Stimulated activated CD8-positive, alpha-beta memory T cell treated with anti-CD3 and anti-CD28 coated beads, Interleukin-15, amount 100 ng/mL, for 24 hours (primary cell): ENCODE measurements around the gene ZNF148.

ENCODE experiments used
- DNase-seq: peaks from one replicate; pipeline ENCODE4 v3.0.0-alpha.2; 2020; ENCODE audit warnings: low read depth

Gene ZNF148

DNA sequence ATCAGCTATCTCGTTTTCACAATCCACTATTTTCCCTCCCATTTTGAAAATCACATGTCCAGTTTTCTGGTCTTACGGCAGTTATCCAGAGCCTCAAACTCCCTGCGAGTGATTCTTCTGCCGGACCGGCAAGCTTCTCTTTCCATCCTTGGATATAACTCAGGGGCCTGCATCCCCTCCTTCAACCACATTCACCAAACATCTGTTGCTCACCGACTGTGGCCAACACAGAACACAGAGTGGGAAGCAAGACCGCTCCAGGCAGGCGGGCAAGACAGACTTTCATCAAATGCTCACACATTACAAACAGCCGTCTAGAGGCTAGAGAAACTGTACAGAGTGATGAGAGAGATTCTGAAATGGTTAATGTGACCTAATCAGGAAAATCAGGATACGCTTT is 154.9 kb downstream of the ZNF148 start:
- DNase-seq, result no peak

DNA sequence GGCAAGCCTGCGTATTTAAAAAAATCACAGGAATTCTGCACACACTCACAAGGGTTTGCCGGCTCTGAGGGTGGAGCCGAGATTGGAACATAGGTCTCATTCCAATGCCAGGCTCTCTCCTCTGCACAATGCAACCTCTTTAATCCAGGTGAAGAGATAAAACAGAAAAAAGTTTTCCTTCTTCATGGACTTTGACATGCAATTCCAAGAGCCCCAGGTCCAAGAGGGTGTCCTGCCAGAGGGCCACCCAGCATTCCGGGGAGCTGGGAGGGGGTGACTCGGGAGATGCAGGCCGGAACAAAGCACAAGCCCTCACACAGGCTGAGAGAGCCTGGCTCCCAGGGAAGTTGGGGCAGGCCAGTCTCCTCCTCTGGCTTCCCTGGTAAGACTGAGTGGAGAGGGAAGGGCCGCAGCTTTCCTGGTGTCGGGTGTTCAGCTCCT is 155.8 kb downstream of the ZNF148 start:
- DNase-seq, result no peak

DNA sequence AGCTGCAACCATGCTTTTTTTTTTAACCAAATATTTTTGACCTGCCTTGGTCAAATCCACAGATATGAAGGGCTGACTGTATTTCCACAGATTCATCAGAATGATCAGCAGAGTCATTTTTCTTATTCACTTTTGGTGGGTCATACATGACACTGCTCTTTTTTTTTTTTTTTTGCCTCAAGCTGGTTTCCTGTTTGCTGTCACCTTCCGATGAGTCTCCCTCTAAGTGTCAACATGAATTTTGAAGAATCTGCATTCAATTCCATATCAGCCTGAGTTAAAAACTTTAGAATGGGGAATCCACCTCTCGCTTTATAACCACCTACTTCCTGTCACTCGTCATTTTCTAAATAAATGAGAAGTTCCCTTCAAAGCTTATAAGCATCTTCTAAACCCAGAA is 160.4 kb downstream of the ZNF148 start:
- DNase-seq, result no peak

DNA sequence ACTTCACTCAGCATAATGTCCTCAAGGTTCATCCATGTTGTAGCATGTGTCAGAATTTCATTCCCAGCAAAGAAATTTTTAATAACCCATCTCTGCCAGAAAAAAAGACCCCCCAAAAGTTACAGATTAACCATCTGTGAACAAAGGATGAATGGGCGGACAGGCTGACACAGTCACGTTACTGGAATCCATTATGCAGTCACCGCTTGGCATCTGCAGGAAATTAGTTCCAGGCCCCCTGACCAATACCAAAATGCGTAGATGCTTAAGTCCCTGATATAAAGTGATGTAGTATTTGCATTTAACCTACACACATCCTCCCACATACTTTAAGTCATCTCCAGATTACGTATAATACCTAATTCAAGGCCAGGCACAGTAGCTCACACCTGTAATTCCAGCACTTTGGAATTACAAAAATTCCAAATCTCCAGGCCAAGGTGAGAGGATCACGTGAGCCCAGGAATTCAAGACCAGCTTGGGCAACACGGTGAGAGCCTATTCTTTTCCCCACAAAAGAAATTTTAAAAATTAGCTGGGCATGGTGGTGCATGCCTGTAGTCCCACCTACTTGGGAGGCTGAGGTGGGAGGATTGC is 161.1 kb downstream of the ZNF148 start:
- no peak for DNase-seq

DNA sequence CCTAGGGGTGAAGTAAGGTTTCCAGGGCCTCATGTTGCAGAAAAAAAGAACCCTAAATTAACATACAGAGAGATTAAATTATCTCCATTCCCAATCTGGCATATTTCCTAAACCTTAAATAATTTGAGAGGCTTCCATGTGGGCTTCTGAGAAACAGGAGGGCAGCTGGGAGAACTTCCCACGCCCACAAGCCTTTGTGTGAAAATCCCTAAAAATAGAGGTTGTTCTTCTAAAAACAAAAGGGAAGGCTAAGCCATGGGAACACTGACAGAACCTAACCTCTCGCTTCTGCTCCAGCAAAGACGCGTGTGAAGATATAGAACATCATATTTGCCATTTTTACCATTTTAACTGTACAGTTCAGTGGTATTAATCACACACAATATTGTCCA is 161.8 kb downstream of the ZNF148 start:
- DNase-seq, result no peak

DNA sequence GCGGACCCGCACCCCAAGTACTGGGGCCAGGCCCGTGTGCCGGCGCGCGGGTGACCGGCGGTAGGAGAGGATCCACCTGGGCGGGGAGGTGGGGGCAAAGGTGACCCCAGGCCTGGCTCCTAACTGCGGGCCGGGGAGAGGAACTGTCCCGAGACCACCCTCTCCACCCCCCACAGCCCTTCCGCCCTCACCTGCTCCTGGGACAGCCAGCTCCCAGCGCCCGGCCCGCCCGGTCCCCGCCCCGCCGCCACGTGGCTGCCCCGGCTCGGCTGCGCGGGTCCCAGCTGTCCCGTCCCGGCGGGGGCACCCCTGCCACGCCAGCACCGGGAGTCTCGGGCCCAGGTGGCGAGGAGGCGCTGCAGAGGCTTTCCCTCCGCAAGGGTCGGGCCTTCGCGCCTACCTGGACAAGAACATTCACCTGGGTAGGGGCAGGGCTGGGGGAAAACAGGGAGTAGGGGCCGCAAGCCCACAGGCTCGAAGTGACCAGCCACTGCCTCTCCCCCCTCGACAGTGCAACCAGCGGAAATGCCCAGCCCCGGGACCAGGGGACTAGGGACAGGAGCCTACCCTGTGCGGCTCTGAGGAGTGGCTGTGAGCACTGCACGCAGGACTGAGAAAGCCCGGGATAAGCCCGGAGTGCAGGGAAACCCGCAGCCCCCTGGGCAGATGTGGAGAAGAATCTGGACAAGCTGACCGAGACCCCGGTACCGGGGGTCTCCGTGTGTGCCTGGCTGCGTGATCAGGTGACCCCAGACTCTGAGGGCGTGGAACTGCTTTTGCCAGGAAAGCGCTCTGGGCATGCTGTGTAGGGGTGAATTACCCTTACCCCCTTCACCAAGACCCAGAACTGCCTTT is 162.4 kb downstream of the ZNF148 start, which contains the start of gene SLC12A8:
Gene SLC12A8 (minus strand): TSS at position 240 of the 855 bp plus-strand sequence. CDS start 1,399 bp downstream, outside the sequence.
- no peak for DNase-seq

DNA sequence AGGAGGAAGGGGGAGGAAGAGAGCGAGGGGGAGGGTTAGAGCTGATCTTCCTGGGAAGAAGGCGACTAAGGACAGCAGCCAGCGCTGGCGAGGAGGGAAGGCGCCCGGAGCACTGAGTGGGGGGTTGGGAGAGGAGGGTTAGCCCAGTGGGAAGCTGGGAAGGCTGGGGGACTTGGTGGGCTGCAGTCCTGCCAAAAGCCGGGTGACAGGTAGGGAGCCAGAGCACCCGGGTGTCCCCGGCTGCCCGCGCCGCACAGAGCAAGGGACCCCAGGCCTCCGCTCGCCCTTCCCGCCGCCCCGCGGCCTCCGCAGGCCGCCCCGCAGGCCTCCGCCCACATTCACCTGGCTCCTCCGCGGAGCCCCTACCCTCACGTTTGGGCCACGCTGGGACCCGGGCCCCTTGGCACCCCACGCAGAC is 163.0 kb downstream of the ZNF148 start:
- no peak for DNase-seq

DNA sequence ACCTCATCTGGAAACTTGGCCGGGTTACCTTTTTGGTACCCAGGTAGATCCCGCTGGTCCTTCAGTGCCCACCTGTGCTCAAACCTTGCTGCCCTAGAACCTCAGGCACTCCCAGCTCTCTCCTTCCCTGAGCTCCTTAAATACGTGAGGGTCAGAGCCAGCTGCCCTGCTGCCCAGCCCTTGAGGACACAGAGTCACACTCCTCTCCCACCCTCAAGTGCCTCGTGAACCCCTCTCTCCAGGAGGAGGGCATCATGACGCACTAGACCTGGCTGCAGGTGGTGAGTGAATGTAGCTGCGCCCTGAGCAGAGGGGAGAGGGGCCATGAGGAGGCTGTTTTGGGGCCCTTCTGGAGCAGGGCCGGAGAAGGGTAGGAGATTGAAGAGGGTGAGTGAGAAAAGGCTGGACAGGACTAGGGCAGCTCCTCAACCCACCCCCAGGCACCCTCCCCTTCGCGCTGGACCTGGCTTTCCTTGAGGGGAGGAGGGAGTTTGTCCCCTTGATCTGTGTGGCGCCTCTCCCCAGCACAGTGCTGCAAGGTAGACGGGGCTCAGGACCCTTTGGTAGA is 163.5 kb downstream of the ZNF148 start:
- no peak for DNase-seq

DNA sequence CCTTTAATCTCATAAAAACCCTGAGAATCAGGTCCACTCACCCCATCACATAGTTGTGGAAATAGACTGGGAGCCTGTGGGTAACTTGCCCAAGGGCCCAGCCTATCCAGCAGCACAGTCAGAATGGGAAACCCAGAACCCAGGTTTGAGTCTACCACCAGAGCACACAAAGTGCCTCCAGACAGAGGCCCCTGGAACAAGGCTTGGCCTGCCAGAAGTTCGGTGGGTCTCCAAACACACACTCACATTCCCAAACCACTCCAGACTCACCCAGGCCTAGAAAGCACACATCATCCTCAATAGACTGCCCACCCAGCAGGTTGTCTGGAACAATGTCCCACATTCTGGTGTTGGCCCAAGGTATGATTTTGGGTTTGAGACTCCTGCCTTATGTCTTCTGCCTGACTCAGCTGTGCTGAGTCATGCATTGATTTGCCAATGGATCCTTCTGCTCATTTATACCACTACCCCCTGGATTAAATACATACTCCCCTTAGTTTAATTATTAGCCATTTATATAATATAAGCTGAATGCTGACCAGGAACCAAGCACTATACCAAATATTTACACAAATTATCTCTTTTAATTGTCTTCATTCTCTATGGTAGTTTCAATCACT is 167.1 kb downstream of the ZNF148 start:
- DNase-seq, result no peak

DNA sequence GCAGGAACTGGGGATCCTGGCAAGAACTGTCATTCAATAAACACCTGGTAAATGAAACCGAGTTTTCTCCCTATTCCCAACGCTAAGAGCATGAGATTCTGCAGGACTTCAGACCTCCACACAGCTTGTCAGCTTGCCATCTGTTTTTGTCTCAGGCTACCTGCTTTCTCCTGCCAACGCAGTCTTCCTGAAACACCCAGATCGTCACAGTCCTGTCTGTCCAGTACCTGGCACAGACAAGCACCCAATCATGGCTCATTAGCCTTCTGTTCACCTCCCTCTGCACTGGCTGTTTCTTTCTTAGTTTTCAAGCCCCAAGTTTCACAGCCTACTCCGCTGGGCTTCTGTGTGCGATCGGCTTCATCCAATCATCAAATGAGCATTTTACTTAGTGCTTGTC is 167.6 kb downstream of the ZNF148 start:
- DNase-seq, result no peak

DNA sequence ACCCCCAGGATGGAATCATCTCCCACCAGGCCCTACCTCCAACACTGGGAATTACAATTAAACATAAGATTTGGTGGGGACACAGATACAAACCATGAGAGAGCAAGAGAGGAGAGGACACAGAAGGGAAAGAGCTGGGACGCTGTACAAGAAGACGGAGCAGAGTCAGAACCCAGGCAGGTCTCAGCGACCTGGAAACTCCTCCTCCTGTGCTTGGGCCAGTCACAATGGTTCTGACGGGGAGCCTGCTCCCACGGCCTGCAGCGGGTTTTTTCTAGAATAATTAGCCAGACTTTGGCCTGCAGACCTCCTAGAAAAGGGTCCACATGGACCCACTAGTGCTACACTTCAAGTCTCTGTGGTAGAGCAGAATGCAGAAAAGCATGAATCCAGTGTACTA is 168.2 kb downstream of the ZNF148 start:
- no peak for DNase-seq

DNA sequence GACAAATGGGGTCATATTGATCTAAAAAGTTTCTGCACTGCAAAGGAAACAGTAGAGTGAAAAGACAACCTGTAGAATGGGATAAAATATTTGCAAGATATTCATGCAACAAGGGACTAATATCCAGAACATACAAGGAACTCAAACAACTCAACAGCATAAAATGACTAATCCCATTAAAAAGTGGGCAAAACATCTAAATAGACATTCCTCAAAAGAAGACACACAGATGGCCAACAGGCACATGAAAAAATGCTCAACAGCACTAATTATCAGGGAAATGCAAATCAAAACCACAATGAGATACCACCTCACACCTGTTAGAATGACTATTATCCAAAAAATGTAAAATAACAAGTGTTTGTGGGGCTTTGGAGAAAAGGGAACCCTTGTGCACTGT is 171.4 kb downstream of the ZNF148 start:
- no peak for DNase-seq

DNA sequence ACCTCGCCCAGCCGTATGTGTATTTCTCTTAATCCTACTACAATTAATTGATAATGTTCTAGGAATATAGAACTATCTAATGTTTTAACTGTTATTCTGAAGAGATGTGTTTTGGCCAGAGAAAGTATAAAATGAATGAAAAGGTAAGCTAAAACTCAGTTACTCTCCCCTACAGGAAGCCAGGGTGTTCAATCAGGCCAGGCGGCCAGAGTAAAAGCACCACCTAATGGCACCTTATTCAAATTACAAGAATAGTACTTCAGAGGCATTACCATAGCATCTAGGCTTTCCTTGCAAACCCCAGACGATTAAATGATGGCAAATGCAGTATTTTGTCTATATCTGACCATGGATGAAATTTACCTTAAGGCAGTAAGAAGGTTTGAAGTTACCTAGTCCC is 172.9 kb downstream of the ZNF148 start:
- no peak for DNase-seq

DNA sequence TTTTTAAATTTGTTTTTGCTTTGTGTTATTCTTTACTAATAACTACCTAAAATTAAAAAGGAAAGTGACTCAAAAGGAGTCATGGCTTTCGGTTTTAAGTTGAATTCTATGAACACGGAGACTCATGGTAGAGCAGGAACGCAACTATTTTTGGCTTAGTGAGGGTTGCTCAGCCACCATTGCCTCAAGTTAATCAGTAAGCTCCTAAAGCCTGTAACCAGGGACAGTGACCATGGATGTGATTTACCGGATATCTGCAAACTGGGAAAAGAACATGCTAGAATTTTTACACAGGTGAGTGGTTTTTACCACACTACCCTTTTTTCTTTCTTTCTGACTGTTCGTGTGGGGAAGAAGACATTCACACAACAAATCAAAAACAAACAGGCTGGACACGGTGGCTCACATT is 174.4 kb downstream of the ZNF148 start:
- DNase-seq, result no peak

DNA sequence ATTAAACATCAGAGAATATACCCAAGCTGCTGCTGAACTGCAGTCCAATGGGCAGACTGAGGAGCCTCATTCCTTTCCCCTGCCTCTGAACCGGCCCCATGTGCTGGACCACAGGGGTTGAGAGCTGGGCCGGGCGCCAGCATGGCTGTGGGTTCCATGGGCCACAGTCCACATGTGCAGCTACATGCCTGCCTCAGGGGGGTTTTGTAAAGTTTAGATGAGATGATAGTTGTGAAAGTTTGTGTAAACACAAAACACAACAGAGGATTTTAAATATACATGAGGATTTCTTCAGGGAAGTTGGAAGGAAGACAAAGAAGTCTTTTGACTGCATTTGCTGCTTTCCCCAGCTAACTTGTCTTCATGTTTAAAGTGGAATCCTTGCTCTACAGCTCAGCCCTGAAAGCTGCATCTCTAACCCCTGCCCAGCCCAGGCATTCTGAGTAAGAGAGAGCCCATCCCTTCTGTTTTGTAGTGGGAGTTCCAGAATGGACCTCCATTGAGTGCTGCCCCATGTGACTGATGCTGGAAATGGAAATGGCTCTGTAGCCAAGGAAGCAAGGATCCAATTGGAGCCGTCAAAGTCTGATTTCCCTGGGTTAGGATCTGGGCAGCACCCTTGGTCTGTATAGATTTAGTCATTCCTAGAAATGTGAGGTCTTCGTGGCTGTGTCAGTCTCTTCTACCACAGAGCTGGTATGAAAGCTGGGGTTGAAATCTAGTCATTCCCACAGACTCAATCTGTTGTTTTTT is 180.1 kb downstream of the ZNF148 start:
- no peak for DNase-seq

DNA sequence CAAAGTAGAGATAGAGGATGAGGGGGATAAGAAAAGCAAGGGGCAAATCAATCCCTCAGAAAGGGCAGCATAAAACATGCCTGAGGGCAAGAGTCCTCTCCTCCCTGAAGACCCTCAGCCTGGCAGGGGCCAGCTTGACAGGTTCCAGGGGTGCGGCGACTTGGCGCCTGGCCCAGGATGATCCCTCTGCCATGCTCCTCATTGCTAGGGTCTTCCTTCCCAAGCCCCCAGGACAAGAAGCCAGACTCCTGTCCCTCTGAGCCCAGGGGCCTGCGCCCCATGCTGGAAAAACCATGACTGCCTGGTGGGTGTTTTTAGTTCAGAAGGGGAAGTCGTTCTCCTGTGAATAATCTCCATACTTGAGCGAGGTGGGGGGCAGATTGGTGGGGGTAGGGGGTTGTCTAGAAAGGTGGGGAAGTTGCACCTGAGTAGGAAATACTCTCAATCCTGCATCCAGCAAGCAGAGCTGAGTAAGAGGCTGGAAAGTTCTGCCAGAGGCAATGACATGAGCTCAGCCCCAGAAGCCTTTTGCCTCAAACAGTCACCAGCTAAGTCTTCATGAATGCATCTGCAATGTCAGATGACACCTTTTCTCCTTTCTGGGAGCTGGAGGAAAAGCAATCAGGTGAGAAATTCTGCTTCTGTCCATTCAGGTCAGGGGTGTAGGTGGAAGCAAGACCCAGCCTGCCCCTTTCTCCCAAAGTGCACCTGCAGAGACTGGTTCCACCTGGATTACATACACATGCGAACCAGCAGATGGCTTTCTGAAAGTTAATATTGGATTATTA is 180.9 kb downstream of the ZNF148 start:
- no peak for DNase-seq

DNA sequence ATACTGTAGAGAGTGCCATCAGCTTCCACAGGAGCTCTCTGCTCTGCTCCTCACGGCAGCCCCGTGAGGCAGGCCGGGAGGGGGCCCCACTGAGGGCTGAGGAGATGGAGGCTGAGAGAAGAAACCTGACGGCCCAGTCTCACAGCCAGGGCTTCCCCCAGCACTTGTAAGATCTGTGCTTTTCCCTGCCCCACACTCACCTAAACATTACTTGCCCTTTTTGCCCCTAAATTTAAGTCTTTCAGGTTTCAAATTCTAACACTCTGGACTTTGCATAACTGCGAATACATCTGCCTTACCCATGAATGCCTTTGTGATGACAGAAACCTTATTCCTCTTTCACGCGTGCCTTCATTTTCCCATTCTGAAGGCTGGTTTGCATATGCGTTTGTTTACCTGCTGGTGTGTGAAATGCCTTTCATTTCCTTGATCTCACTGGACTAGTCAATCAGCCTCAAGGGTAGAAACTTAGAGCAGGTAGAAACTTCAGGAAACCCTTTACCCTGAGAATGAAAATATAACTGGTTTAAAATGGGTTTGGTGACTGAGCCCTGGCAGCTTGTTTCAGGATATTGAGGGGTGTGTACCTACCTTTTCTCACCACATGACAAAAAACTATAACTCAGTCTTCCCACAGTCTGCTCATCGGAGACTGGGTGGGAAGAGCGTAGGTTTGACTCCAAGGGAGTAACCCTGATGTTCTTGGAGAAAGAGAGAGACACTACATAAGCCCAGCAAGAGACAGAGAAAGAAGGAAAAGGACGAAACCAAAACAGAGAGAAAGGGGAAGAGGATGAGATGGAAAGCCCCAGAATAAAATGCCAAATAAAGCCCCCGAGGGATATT is 182.7 kb downstream of the ZNF148 start:
- DNase-seq, result no peak

DNA sequence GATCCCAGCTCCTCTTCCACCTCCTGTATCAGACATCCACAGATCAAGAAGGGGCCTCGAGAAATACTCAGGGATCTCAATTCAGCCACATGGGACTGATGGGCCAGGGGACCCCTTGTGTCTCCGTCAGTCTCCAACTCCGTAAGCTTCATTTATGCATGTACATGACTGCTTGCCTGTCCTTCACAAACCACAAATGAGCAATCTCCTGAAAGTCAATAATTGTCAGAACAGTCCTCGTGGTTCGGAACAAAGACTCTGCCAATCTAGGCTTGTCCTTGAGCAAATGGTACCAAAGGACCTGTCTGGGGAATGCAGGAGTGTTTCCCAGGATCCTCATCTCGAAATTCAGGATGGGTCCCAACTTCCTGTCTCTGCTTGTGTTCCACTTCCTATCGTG is 183.4 kb downstream of the ZNF148 start:
- DNase-seq, result no peak

DNA sequence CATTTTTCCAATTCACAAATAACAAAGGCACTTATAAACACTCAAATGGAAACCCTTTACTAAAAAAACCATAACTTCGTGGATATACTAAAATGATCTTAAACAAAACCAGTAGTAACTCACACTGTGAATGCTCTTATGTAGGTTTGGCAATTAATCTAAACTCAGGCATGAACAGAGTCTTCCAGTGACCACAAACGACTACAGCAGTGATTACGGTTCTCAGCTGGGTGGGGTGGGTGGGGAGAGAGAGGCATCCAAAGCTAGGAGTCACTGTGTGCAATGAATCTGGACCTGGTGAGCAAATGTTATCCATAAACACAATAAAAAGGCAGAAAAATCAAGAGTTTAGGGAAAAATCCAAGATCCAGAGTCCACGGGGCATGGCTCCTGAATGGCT is 183.9 kb downstream of the ZNF148 start:
- no peak for DNase-seq

DNA sequence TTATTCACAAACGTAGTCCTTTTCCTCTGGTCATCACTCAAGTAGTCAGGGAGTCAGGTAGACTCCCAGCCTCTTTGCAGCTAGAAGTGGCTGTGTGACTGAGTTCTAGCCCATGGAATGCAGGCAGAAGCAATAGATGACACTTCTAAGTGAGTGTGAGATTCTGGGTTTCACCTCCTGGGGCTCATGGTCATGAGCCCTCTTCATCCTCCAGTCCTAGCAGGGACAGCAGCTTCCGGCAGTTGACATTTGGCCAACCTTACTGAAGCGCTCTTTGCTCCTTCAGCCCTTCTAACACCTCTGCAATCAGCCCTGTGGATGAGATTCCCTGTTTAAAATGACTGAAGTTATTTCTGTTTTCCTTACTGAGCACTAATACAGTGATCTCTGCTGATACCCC is 184.3 kb downstream of the ZNF148 start:
- DNase-seq, result no peak
